Loucy (cell line): Measurements from ENCODE around the gene MBD5.

Experiments
- EZH2phosphoT487 ChIP-seq: fragments of 200-600 bp; IDR thresholded peaks from 2 replicates; pipeline ENCODE4 v1.6.1; 2018; ENCODE audit warnings: antibody characterized with exemption, mild to moderate bottlenecking, moderate library complexity, borderline replicate concordance
- TF ChIP-seq, protein P1 (sequence below): fragments of 200-600 bp; sonication (generic); conservative IDR thresholded peaks from 2 replicates; pipeline ENCODE4 v1.5.1; 2014; ENCODE audit warnings: mild to moderate bottlenecking, antibody characterized with exemption, low read length

- TF ChIP-seq, protein P1, sequence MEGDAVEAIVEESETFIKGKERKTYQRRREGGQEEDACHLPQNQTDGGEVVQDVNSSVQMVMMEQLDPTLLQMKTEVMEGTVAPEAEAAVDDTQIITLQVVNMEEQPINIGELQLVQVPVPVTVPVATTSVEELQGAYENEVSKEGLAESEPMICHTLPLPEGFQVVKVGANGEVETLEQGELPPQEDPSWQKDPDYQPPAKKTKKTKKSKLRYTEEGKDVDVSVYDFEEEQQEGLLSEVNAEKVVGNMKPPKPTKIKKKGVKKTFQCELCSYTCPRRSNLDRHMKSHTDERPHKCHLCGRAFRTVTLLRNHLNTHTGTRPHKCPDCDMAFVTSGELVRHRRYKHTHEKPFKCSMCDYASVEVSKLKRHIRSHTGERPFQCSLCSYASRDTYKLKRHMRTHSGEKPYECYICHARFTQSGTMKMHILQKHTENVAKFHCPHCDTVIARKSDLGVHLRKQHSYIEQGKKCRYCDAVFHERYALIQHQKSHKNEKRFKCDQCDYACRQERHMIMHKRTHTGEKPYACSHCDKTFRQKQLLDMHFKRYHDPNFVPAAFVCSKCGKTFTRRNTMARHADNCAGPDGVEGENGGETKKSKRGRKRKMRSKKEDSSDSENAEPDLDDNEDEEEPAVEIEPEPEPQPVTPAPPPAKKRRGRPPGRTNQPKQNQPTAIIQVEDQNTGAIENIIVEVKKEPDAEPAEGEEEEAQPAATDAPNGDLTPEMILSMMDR = no peak
- TF ChIP-seq EZH2phosphoT487 = no peak
Observed at GRCh38 chr2:147989102-147989501, 31.8 kb upstream of the MBD5 start.
